Cardiac fibroblast (primary cell): ENCODE data around the gene OR51B6.
"Not testable (repeated sequence)": the region's sequence is repeated elsewhere in the genome, so short reads cannot be mapped to it uniquely, and the experiment has no call there.

Experiments
- DNase-seq, 2 donors: peaks; one replicate each; pipeline versions ENCODE4 v3.0.0 to v3.0.0-alpha.2; 2010; ENCODE audit warnings: low read depth in 2 of 2
- H3K4me3 ChIP-seq, 2 donors: replicated peaks in 1 of 2; 1 replicate in 1 of 2; 2 replicates in 1 of 2; pipeline ENCODE4 v1.5.1; 2011; ENCODE audit warnings: low read depth in 2 of 2, low read length in 2 of 2, mild to moderate bottlenecking in 2 of 2, moderate library complexity in 1 of 2
- CTCF ChIP-seq: IDR thresholded peaks from one replicate; pipeline ENCODE4 v1.5.1; 2011; ENCODE audit warnings: low read depth, mild to moderate bottlenecking, low read length, inconsistent platforms

OR51B6 gene, protein sequence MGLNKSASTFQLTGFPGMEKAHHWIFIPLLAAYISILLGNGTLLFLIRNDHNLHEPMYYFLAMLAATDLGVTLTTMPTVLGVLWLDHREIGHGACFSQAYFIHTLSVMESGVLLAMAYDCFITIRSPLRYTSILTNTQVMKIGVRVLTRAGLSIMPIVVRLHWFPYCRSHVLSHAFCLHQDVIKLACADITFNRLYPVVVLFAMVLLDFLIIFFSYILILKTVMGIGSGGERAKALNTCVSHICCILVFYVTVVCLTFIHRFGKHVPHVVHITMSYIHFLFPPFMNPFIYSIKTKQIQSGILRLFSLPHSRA

GRCh38 chr11:5351208-5351607 lies at the start of gene OR51B6:
OR51B6 (plus strand) TSS chr11:5351508; CDS start chr11:5351508, 0 bp downstream.
- H3K4me3 ChIP-seq, result no peak within 1 kb of the TSS
- no peak for TF ChIP-seq CTCF
- DNase-seq, result no peak

DNA sequence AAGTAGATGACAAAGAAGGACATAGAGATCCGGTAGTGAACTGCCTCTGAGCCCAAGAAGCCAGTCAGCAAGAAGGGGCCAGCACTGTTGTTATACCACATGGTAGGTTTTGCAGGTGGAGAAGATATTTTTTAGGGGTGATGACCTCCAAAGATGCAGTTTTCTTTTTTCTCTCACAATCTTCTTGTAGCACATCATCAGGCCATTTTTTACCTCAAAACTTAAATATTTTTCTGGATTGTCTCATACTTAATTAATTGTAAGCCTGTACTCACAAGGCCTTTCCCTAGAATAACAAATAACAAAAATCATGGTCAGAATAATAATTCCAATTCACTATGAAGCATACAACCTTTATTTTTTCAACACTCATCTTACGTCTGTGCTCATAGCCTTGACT lies 49.5 kb upstream of the OR51B6 start, which contains the start of gene OR51B4:
Gene OR51B4 (minus strand): TSS at position 101 of the 400 bp plus-strand sequence. CDS start 0 bp downstream, at position 101.
- no peak for DNase-seq
- no peak for TF ChIP-seq CTCF

DNA sequence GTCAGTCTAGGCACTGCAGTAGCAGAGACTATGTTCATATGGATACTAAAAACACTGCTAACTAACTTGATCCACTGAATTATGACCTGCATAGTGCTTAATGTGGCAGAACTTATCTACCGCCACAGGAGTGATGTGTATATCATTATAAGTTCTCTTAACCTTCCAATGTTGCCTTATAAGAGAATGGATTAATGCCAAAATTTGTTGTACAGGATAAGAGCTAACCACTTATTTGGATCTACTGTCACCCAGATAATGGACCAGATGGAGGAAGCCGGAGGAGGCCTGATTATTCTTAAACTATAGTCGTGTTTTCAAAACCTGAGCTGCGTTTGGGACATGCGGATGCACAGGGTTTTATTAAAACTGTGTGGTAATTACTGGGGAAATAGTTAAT lies 47.7 kb upstream of the OR51B6 start:
- no peak for DNase-seq
- TF ChIP-seq CTCF, result no peak
- no peak overlapping the region for H3K4me3 ChIP-seq

More for the DNA sequence above, 49.5 kb upstream of the OR51B6 start, which contains the start of gene OR51B4:
- no peak within 1 kb of the TSS for H3K4me3 ChIP-seq

- TF ChIP-seq CTCF, result no peak
- H3K4me3 ChIP-seq, result no peak overlapping the region
- DNase-seq, result peak in 1 of 2 donors; percentile 7
Measured at GRCh38 chr11:5304046-5304445, 47.3 kb upstream of the OR51B6 start.

GRCh38 chr11:5307256-5308019 lies 43.9 kb upstream of the OR51B6 start:
- H3K4me3 ChIP-seq, result no peak overlapping the region
- no peak for DNase-seq
- no peak for TF ChIP-seq CTCF

DNA sequence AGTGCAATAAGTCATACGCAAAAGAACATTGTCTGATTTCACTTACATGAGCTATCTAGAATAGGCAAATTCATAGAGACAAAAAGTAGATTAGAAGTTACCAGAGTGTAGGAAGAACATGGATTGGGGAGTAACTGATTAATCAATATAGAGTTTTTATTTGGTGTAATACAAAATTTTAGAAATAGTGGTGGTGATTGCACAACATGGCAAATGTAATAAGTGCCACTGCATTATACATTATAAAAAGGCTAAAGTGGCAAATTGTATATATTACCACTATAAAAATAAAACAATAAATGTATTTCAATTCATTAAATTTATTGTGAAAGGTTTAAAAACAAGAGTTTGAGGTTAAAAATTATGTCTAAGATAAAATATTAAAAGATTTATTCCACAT lies 40.9 kb upstream of the OR51B6 start:
- no peak for TF ChIP-seq CTCF

GRCh38 chr11:5313326-5314023 lies 37.8 kb upstream of the OR51B6 start:
- H3K4me3 ChIP-seq, DNase-seq: not testable (repeated sequence)

More for the DNA sequence above, 40.9 kb upstream of the OR51B6 start:
- DNase-seq, result no peak
- no peak overlapping the region for H3K4me3 ChIP-seq
